Karpas-422 (cell line): Measurements from ENCODE around the gene INTS1. TPM values are rescaled to one million over a fixed set of nuclear protein-coding genes. Genes with fewer than 3 reads are reported as not detected.

ENCODE experiments used
- DNase-seq: peaks from one replicate; pipeline ENCODE4 v3.0.0-alpha.2; 2015
- H2AFZ ChIP-seq: fragments of 200-600 bp; sonication (generic); 2 replicates; pipeline ENCODE4 v1.6.1; 2014; ENCODE audit warnings: antibody characterized with exemption, low read length, mixed read lengths
- H3K27ac ChIP-seq: fragments of 200-600 bp; sonication (generic); 2 replicates; pipeline ENCODE4 v1.5.1; 2014; ENCODE audit warnings: mild to moderate bottlenecking, low read length, moderate library complexity
- H3K27me3 ChIP-seq: fragments of 200-600 bp; sonication (generic); 2 replicates; pipeline ENCODE4 v1.6.1; 2014; ENCODE audit warnings: low read length, mixed read lengths
- H3K36me3 ChIP-seq: fragments of 200-600 bp; sonication (generic); 2 replicates; pipeline ENCODE4 v1.6.1; 2014; ENCODE audit warnings: low read length, mixed read lengths; ENCODE audit not compliant: insufficient read depth
- H3K4me1 ChIP-seq: fragments of 200-600 bp; sonication (generic); 2 replicates; pipeline ENCODE4 v1.6.1; 2014; ENCODE audit warnings: mild to moderate bottlenecking, low read length, mixed read lengths
- H3K4me2 ChIP-seq: fragments of 200-600 bp; sonication (generic); 2 replicates; pipeline ENCODE4 v1.6.1; 2014; ENCODE audit warnings: low read length, low read depth, mild to moderate bottlenecking; ENCODE audit not compliant: poor library complexity, severe bottlenecking
- H3K4me3 ChIP-seq: fragments of 200-600 bp; sonication (generic); 2 replicates; pipeline ENCODE4 v1.5.1; 2014; ENCODE audit warnings: mild to moderate bottlenecking, antibody characterized with exemption, low read length, mixed read lengths
- H3K79me2 ChIP-seq: fragments of 200-600 bp; sonication (generic); 2 replicates; pipeline ENCODE4 v1.6.1; 2014; ENCODE audit warnings: mild to moderate bottlenecking, low read length, mixed read lengths
- H3K9ac ChIP-seq: fragments of 200-600 bp; sonication (generic); 2 replicates; pipeline ENCODE4 v1.6.0; 2014; ENCODE audit warnings: low read length
- H3K9me2 ChIP-seq: fragments of 200-600 bp; sonication (generic), shearing (Covaris generic); replicated peaks from 2 replicates; pipeline ENCODE4 v1.6.0; 2014; ENCODE audit warnings: mild to moderate bottlenecking, low read length, moderate library complexity; ENCODE audit not compliant: insufficient read depth
- H3K9me3 ChIP-seq: fragments of 300-700, 200-600 bp; sonication (generic); 2 replicates; pipeline ENCODE4 v1.6.1; 2014; ENCODE audit warnings: low read length, mixed read lengths
- H4K20me1 ChIP-seq: fragments of 200-600 bp; sonication (generic); 2 replicates; pipeline ENCODE4 v1.6.1; 2014; ENCODE audit warnings: mild to moderate bottlenecking, antibody characterized with exemption, low read length, low read depth; ENCODE audit not compliant: insufficient read depth
- total RNA-seq: library from RNA; depleted of rRNA; stranded (reverse); fragments of >200 nt; shearing (Covaris generic); gene quantifications from 2 replicates; pipeline ENCODE4 v1.2.3, GENCODE V29; 2014; ENCODE audit warnings: low replicate concordance

Gene INTS1
- total RNA-seq, 1 experiment from 2014 or later = 25.7 TPM

DNA sequence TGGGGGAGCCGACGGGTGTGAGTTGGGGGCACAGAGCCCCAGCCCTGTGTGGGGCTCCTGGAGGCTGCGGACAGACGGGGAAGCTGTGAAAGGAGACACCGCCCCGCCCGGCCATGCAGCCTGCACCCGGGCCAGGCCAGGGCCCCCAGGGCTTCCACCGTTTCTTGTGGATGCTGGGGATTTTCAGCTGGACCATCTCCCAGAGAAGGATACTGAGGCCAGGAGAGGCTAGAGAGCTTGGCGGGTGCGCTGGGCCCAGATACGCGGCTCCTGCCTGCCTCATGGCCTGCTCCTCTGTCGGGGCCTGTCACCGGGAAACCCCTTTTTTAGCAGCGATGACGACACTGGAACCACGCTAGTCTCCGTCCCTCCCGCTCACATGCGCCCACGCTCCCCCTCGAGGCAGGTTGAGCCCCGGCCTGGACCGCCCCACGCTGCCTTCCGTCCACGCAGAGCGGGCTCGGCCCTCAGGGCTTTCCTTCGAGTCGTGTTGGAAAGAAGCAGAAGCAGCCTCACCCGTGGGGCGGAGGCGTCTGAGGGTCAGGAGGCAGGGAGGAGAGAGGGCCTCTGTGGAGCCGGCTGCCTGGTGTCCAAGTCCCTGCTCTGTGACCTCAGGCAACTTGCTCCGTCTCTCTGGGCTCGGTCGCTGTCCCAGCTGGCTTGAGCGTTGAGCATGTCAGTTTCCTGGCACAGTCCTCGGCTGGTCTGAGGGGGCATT is 40.1 kb upstream of the INTS1 start:
- H3K9ac ChIP-seq = no peak overlapping the region
- no peaks in the 10 kb centered on the region for H3K27me3 ChIP-seq
- H3K79me2 ChIP-seq = no peaks in the 10 kb centered on the region
- no peak overlapping the region for H3K4me3 ChIP-seq
- H3K9me2 ChIP-seq = no peaks in the 10 kb centered on the region
- no peak overlapping the region for H3K27ac ChIP-seq
- DNase-seq = no peak
- H4K20me1 ChIP-seq = 0 out of 2 replicates have a peak, but pooled peaks cover 11% of the 10 kb centered on the region
- H3K4me2 ChIP-seq = no peak overlapping the region
- no peak overlapping the region for H2AFZ ChIP-seq
- H3K4me1 ChIP-seq = no peaks in the 10 kb centered on the region
- H3K36me3 ChIP-seq = no peaks in the 10 kb centered on the region
- no peaks in the 10 kb centered on the region for H3K9me3 ChIP-seq

- Histone ChIP-seq H2AFZ (no peak overlapping the region), H4K20me1 (0 out of 2 replicates have a peak, but pooled peaks cover 15% of the 10 kb centered on the region), H3K4me3 (no peak overlapping the region), H3K9ac (no peak overlapping the region), H3K4me2 (no peak overlapping the region), H3K36me3 (no peaks in the 10 kb centered on the region), H3K27me3 (no peaks in the 10 kb centered on the region), H3K27ac (no peak overlapping the region), H3K9me2 (no peaks in the 10 kb centered on the region), H3K4me1 (no peaks in the 10 kb centered on the region), H3K9me3 (no peaks in the 10 kb centered on the region), H3K79me2 (no peaks in the 10 kb centered on the region)
- DNase-seq = no peak
Measured at GRCh38 chr7:1543826-1544177, 39.6 kb upstream of the INTS1 start.

DNA sequence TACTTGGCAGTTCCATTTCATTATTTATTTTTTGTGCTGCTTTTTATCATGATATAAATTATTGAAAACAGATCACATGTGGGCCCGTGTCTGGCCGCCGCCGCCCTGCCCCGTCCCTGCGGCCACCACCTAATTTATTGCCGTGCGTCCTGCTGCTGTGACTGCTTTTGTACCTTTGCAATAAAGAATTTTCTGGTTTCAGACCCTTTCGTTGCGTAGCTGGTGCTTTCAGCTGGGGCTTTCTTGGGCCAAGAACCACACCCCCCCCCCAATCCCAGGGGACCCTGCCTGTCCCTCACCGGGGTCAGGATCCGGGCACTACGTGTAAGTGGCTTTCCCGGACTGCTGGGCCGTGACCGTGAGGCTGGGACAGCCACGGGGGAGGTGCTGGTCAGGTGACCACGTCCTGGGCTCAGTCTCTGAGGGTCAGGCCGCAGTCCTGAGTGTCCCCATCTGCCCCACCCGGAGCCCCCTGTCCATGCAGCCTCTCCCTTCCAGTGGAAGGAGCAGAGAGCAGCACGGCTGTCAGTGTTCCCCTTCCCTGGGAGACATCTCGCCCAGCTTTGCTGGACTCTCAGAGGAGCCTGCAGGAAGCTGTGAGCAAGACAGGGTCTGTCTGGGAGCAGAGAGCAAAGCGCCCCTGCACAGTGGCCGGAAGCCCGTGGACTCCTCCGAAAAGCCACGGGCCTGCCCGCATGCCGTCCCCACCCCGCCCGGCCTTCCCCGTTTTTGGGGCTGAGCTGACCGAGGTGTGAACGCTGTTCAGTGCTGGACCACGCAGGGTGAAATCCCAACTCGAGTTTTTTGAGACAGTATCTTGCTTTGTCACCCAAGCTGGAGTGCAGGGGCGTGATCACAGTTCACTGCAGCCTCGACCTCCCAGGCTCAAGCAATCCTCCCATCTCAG is 38.9 kb upstream of the INTS1 start:
- Histone ChIP-seq H2AFZ (no peak overlapping the region), H3K4me1 (no peaks in the 10 kb centered on the region), H3K27me3 (no peaks in the 10 kb centered on the region), H3K4me3 (no peak overlapping the region), H3K9me3 (no peaks in the 10 kb centered on the region), H3K9me2 (no peaks in the 10 kb centered on the region), H3K36me3 (no peaks in the 10 kb centered on the region), H4K20me1 (peaks cover 16% of the 10 kb centered on the region; the same call in 1 of the 2 replicates), H3K9ac (no peak overlapping the region), H3K27ac (no peak overlapping the region), H3K79me2 (no peaks in the 10 kb centered on the region), H3K4me2 (no peak overlapping the region)
- DNase-seq = no peak

DNA sequence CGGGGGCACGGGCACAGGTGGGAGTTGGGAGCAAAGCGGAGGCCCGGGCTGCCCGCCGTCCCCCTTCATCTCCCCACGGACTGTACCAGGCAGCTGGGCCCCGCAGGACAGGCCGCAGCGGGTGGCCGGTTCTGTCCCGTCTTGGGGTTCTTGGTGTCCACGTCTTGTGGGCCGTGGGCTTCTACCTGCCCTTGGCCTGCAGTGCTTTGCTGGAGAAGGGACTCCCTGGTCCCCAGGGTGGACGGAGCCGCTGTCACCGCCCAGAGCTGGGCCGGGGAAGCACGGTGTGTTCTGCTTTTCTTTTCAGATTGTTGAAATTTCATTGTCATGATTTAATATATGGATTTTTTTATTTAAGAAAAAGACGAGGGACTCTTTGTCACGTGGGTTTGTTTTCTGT is 38.1 kb upstream of the INTS1 start:
- Histone ChIP-seq H3K27me3 (no peaks in the 10 kb centered on the region), H3K27ac (no peak overlapping the region), H2AFZ (no peak overlapping the region), H3K4me3 (no peak overlapping the region), H3K9me3 (no peaks in the 10 kb centered on the region), H3K9ac (no peak overlapping the region), H4K20me1 (peaks cover 24% of the 10 kb centered on the region; the same call in 1 of the 2 replicates), H3K79me2 (peaks cover 7% of the 10 kb centered on the region), H3K4me2 (no peak overlapping the region), H3K9me2 (no peaks in the 10 kb centered on the region), H3K4me1 (no peaks in the 10 kb centered on the region), H3K36me3 (no peaks in the 10 kb centered on the region)
- no peak for DNase-seq

DNA sequence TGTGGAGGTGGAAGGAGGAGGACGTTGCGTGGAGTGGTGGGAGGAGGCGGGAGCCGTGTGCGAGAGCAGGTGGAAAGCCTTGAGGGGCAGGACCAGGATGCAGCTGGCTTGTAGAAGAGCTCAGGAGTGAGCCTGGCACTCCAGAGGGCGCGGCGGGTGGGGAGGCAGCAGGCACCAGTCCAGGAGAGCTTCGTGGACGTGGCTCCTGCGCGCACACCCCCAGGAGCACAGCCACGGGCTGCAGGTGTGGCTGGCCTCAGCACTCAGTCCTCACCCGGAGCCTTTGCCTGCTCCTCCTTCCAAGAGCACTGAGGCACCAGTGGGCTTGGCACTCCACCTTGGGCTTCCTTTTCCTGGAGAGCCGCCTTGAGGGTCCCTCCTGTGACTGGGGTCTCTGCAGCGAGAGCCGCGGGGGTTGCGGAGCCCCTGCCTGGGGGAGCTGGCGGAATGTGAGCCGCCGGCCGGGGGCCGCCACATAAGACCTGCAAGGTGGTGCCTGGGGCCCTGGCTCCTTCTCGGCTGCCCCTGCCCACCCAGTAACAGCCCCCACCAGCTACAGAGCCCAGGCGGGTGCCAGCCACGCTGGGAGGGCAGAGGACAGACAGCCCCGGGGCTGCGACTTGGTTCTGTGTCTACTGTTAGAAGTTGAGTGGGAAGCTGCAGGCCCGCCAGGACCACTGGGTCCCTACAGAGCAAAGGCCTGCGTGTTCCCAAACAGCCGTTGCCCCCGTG is 37.4 kb upstream of the INTS1 start:
- DNase-seq = no peak
- H3K9me3 ChIP-seq = no peaks in the 10 kb centered on the region
- no peak overlapping the region for H3K27ac ChIP-seq
- H4K20me1 ChIP-seq = peaks cover 31% of the 10 kb centered on the region; the same call in 1 of the 2 replicates
- no peaks in the 10 kb centered on the region for H3K27me3 ChIP-seq
- H3K4me1 ChIP-seq = no peaks in the 10 kb centered on the region
- no peak overlapping the region for H3K9ac ChIP-seq
- no peaks in the 10 kb centered on the region for H3K36me3 ChIP-seq
- no peak overlapping the region for H3K4me2 ChIP-seq
- peaks cover 15% of the 10 kb centered on the region for H3K79me2 ChIP-seq
- no peak overlapping the region for H2AFZ ChIP-seq
- H3K4me3 ChIP-seq = no peak overlapping the region
- no peaks in the 10 kb centered on the region for H3K9me2 ChIP-seq

DNA sequence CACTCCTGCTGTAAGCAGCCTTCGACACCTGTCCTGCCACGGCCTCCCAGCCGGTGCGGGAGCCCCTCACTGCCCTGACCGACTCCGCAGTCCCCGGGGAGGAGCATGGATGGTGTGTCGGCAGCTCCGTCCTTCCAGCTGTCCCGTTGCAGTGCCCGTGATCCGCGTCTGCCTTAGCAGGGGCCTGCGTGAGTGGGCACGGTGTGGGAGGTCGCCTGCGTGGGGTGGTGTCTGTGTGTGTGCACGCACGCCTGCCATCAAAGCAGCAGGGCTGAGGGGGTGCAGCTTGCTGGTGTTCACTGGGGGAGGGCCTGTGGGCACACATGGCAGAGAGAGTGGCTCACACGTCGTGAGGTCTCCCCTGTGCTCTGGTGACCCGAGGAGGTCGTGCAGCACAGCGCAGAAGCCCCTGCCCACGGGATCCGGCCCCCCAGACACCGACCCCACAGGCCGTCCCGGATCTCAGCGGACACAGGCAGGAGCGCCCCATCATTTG is 36.6 kb upstream of the INTS1 start:
- H3K36me3 ChIP-seq = no peaks in the 10 kb centered on the region
- peaks cover 34% of the 10 kb centered on the region; the same call in 1 of the 2 replicates for H4K20me1 ChIP-seq
- H3K4me2 ChIP-seq = no peak overlapping the region
- no peak overlapping the region for H3K9ac ChIP-seq
- peaks cover 23% of the 10 kb centered on the region for H3K79me2 ChIP-seq
- no peaks in the 10 kb centered on the region for H3K9me3 ChIP-seq
- H3K27me3 ChIP-seq = no peaks in the 10 kb centered on the region
- H3K9me2 ChIP-seq = no peaks in the 10 kb centered on the region
- no peak for DNase-seq
- no peak overlapping the region for H3K4me3 ChIP-seq
- H2AFZ ChIP-seq = no peak overlapping the region
- H3K27ac ChIP-seq = no peak overlapping the region
- H3K4me1 ChIP-seq = no peaks in the 10 kb centered on the region

- H3K4me2 ChIP-seq = no peak overlapping the region
- no peak overlapping the region for H3K27ac ChIP-seq
- no peak for DNase-seq
- H3K79me2 ChIP-seq = peaks cover 29% of the 10 kb centered on the region
- no peaks in the 10 kb centered on the region for H3K9me2 ChIP-seq
- H3K9ac ChIP-seq = no peak overlapping the region
- peaks cover 41% of the 10 kb centered on the region; the same call in 1 of the 2 replicates for H4K20me1 ChIP-seq
- no peaks in the 10 kb centered on the region for H3K4me1 ChIP-seq
- no peaks in the 10 kb centered on the region for H3K36me3 ChIP-seq
- H3K9me3 ChIP-seq = no peaks in the 10 kb centered on the region
- H3K27me3 ChIP-seq = no peaks in the 10 kb centered on the region
- no peak overlapping the region for H2AFZ ChIP-seq
- H3K4me3 ChIP-seq = no peak overlapping the region
Measured at GRCh38 chr7:1539882-1540775, 35.9 kb upstream of the INTS1 start.
